GM19025 (cell line): Measurements from ENCODE around the gene DAPK3.
"Not testable (repeated sequence)": the region's sequence is repeated elsewhere in the genome, so short reads cannot be mapped to it uniquely, and the experiment has no call there.

Experiments
- ATAC-seq: cut with Tn5 transposase; IDR thresholded peaks from one replicate; pipeline ENCODE4 v1.9.1; 2021; ENCODE audit warnings: mild to moderate bottlenecking, low read depth, moderate library complexity; ENCODE audit not compliant: unreplicated experiment

The DAPK3 gene

DNA sequence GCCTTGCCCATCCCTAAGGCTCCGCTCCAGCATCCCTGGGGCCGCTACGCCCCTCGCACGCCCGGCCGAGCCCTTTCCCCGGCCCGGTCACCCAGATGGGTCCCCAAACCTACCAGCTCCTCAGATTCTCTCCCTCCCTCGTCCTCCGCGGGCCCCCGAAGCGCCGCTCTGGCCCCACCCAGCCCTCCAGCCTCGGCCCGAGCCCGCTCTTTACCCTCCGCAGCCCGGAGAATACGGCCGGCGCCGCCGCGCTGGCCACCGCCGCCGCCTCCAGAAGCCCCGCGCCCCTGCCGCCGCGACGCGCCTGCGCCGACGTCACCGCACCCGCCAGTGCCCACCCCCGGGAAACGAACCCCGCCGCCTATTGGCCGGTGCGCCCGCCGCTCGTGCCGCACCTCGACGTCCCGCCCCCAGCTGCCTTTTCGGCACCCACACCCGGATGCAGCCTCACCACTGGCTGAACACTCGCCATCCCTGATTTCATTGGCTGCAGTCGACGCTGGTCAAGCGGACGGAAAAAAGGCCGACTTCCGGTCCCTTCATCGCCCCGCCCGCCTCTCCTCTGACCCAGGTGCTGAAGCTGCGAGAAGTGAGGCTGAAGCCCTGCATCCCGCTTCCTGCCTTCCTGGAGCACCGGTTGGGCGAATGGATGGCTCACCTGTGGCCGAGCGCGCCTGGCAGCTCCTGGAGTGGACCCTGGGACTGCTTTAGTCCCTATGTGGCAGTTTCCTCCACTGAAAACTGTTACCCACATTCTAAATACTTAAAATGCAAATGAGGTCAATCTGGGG is at the start of gene DAPK3:
DAPK3 (minus strand) TSS at position 292 of the 791 bp plus-strand sequence. CDS start 1,364 bp downstream, outside the sequence.
- ATAC-seq: peak; percentile 95

DNA sequence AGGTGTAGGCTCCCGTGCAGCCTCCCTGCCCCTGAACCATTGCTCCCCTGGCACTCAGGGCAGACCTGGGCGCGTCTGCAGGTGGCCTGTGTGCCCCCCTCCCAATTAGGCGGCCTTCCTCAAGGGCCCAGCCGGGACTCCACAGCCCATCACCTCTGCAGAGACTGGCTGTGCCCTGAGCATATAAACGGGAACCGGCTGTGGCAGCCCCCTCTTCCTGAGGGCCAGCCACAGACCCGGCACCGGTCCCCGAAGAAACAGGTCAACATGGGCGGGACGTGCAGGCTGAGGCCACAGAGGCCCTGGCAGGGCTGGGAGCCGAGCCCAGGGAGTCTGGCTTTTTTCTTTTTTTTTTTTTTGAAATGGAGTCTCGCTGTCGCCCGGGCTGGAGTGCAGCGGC is 48.7 kb upstream of the DAPK3 start:
- no peak for ATAC-seq

DNA sequence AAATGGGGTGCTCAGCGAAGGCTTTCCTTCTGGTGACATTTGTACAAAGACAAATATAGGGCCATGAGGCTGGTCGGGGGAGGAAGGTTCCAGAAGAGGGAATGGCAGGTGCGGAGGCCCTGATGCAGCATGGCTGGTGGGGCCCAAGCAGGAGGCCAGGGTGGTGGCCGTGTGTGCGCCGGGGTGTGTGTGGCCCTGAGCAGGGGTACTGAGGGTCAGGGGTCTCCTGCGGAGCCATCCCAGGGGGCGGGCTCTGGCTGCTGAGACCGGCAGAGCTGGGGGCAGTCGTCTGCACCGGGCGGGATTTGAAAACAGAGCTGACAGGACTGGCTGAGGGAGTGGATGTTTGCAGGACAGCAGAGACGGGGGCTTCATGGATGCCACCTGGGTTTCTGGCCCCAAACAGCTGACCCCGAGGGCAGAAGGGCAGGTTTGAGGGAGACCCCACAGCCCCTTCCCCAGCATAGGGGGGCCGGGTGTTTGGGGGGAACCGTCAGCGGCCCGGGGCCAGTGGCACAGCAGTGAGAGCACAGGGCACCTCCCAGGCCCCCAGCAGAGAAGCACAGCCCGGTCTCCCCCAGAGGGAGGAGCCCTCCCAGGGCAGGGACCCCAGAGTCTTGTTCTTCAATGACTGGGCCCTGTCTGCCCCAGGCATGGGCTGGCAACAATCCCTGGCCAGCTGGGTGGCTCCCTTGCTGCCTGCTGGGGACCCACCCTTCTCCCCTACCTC is 48.0 kb upstream of the DAPK3 start:
- ATAC-seq: no peak

- no peak for ATAC-seq
Observed at GRCh38 chr19:4018140-4018613, 47.3 kb upstream of the DAPK3 start.

- ATAC-seq: no peak
Observed at GRCh38 chr19:4016903-4017638, 46.2 kb upstream of the DAPK3 start.

GRCh38 chr19:4016486-4016885 is 45.6 kb upstream of the DAPK3 start:
- no peak for ATAC-seq

- ATAC-seq: no peak
Observed at GRCh38 chr19:4015705-4016402, 45.0 kb upstream of the DAPK3 start.

GRCh38 chr19:4014541-4015491 is 43.9 kb upstream of the DAPK3 start:
- no peak for ATAC-seq

GRCh38 chr19:4013886-4014540 is 43.1 kb upstream of the DAPK3 start:
- no peak for ATAC-seq

DNA sequence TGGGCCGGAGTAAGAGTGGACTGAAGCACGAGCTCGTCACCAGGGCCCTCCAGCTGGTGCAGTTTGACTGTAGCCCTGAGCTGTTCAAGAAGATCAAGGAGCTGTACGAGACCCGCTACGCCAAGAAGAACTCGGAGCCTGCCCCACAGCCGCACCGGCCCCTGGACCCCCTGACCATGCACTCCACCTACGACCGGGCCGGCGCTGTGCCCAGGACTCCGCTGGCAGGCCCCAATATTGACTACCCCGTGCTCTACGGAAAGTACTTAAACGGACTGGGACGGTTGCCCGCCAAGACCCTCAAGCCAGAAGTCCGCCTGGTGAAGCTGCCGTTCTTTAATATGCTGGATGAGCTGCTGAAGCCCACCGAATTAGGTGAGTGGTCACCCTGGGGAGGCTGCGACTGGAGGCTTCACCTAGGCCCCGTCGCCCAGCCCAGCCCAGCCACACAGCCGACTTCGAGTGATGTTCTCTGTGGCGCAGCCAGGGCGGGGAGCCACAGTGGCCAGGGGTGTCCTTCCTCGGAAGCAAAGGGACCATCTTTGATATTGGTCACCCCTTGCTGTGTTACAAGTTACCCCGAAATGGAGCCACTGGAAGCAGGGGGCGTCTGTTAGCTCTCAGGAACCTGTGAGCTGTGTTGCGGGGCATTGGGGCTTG is 42.2 kb upstream of the DAPK3 start:
- ATAC-seq: no peak

DNA sequence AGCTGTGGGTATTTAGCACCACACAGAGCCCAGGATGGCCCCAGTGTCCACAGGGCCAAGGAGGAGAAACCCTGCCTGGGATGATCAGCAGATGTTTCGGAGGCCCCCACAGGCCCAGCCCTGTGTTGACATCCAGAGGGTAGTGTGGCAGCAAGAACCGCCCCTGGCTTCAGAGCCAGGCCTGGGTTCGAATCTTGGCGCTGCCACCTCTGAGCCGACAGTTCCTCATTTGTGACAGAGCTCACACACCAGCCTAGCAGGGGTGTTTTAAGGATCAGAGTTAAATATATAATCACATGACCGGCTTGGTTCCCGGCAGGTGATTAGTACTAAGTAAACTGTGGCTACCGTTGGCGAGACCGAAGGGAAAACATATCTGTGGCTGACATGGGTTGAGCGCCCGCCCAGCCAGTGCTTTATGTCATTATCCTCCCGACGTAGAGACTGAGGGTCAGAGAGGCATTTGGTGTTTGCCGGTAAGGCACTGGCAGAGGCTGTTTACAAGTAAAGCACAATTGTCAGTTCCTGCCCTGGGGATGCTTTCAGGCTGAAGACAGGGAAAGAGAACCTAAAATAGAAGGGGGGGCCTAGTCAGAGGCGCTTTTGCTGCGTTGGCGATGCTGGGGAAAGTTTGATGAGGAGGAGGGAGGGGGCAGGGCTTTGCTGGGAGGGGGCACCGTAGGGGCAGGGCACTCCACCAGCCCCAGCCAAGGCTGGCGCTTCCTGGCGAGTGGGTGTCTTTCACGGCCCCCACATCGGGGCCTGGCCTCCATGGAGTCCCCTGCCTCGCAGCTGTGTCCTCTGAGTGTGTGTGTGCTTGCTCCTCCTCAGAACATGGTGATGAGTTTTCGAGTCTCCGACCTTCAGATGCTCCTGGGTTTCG is 41.4 kb upstream of the DAPK3 start:
- ATAC-seq: no peak

DNA sequence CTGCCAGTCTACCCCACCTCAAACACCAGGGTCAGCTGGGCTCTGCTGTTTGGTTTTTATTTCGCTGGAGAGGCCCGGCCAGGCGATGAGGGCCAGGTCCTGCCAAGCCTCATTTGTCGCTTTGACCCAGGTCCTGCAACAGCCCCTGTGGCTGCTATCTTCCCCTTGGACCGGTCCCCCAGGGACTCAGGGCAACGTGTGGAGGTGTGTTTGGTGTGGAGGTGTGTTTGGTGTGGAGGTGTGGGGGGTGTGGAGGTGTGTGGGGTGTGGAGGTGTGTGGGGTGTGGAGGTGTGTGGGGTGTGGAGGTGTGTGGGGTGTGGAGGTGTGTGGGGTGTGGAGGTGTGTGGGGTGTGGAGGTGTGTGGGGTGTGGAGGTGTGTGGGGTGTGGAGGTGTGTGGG is 40.5 kb upstream of the DAPK3 start:
- ATAC-seq: not testable (repeated sequence)

DNA sequence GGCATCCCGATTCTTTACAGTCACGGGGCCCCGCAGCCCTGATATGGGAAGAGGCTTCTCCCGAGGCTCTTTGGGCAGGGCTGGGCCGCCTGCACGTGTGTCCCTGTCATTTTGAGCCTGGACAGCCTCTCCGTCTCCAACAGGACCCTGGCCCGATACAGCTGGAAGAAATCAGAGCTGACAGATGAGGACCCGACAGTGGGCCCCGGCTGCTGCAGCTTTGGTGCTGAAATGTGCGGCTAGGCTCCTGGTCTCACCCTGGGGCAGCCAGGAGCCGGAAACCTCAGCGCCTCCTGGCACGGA is 39.9 kb upstream of the DAPK3 start:
- no peak for ATAC-seq

- ATAC-seq: no peak
Observed at GRCh38 chr19:4009990-4010807, 39.3 kb upstream of the DAPK3 start.

DNA sequence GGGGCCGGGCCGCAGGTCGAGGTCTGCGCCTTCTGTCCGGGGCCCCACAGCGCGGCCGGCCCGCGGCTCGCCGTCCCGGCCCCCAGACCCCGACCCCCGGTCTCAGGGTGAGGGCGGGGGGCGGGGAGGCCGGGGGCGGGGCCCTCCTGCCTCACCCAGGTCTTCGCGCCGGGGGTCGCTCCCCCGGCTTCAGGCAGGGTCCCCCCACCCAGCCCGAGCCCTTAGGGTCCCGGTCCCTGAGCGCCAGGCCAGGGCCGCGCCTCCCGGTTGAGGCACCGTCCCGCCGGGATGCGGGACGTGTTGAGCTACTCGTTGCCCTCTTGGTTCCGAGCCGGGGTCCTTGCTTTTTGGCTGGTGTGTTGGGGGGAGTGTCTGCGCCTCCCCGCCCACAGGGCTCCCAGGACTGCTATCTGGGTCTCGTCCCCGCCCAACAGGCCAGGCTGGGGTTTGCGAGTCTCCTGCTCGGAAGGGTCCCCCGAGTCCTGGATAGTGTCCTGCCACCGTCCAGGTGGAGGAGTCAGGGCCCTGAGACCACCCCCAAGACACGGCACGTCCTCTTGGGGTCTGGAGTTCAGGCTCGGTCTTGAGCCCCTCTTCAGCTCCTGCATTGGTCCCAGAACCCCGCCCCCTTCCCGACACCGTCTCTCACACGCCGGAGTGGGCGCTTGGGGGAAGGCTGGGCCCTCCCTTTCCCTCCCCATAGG is 37.1 kb upstream of the DAPK3 start:
- ATAC-seq: peak; percentile 19
